HT-29 (cell line): ENCODE measurements around the gene STK11. TPM values are rescaled to one million over a fixed set of nuclear protein-coding genes. Genes with fewer than 3 reads are reported as not detected.
"Not testable (repeated sequence)": the region's sequence is repeated elsewhere in the genome, so short reads cannot be mapped to it uniquely, and the experiment has no call there.

ENCODE experiments used
- DNase-seq: peaks from one replicate; pipeline ENCODE4 v3.0.0-alpha.2; 2015; ENCODE audit warnings: low spot score
- total RNA-seq: library from RNA; depleted of rRNA; stranded (reverse); fragments of >200 nt; shearing (Covaris generic); gene quantifications from 2 replicates; pipeline ENCODE4 v1.2.3, GENCODE V29; 2014

The STK11 gene
- total RNA-seq, 1 experiment from 2014 or later = 101 TPM

DNA sequence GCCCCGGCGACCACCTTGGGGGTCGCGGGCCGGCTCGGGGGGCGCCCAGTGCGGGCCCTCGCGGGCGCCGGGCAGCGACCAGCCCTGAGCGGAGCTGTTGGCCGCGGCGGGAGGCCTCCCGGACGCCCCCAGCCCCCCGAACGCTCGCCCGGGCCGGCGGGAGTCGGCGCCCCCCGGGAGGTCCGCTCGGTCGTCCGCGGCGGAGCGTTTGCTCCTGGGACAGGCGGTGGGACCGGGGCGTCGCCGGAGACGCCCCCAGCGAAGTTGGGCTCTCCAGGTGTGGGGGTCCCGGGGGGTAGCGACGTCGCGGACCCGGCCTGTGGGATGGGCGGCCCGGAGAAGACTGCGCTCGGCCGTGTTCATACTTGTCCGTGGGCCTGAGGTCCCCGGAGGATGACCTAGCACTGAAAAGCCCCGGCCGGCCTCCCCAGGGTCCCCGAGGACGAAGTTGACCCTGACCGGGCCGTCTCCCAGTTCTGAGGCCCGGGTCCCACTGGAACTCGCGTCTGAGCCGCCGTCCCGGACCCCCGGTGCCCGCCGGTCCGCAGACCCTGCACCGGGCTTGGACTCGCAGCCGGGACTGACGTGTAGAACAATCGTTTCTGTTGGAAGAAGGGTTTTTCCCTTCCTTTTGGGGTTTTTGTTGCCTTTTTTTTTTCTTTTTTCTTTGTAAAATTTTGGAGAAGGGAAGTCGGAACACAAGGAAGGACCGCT is 729 bp downstream of the STK11 start:
- DNase-seq = no peak

DNA sequence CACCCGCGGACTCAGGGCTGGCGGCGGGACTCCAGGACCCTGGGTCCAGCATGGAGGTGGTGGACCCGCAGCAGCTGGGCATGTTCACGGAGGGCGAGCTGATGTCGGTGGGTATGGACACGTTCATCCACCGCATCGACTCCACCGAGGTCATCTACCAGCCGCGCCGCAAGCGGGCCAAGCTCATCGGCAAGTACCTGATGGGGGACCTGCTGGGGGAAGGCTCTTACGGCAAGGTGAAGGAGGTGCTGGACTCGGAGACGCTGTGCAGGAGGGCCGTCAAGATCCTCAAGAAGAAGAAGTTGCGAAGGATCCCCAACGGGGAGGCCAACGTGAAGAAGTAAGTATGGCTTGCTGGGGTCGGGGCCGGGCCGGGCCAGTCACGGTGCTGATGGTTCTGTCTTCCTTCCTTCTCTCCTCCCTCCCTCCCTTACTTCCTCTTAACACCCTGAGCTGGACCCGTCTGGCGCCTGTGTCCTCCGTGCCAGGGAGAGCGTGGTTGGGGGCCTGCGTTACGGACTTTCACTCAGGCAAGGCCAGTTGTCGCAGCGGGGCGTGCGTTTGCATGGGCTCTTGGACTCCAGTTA is 1.4 kb downstream of the STK11 start:
- DNase-seq = peak; percentile 47

DNA sequence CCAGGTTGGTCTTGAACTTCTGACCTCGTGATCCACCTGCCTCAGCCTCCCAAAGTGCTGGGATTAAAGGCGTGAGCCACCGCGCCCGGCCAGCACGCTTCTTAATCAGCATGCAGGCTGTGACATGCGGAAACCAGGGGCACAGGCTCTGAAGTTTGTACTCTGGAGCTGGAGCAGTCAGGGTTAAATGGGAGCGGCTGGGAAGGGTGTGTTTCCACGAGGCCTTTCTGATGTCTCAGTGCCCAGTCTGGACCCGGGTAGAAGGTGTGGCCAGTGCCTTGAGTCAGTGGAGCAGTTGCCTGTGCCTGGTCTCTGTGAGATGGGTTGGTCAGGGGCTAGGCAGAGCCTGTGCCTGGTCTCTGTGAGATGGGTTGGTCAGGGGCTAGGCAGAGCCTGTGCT is 3.3 kb downstream of the STK11 start:
- not testable (repeated sequence) for DNase-seq

GRCh38 chr19:1210227-1210538 is 4.6 kb downstream of the STK11 start:
- no peak for DNase-seq

- no peak for DNase-seq
Observed at GRCh38 chr19:1211494-1212234, 6.1 kb downstream of the STK11 start.

DNA sequence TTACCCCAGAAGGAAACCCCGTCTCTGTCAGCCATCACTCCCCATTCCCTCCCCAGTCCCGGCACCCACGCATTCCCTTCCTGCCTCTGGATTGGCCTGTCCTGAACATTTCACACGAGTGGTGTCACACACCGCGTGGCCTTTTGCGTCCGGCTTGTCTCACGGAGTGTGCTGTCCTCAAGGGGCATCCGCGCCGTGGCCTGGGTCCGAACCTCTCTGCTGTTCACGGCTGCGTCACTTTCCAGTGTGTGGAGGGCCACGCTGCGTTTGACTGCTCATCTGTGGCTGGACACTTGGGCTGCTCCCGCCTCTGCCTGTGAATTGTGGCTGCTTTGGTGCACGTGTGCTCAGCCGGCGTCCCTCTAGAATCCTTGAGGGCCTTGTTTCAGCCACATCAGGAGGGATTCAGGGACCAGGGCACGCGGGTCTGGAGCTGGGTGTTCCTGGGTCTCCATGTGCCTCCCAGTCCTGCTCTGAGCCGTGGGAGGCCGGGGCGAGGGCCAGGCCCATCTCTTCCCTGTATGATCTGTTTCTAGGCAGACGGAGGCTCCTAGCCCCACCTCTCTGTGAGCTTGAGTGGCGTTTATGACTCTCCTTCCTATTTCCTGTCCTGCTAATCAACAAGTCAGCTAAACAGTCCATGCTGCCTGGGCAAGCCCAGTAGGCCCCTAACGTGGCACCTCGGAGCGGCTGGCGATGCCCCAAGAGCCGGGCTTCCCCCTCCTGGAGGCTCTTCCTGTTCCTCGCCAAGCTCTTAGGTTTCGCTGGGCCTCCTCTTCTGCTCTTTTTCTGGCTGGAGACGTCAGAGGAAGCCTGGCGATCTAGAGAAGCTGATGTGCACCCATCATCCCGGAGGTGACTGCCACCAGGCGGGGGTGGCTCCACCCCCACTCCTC is 8.1 kb downstream of the STK11 start:
- no peak for DNase-seq

GRCh38 chr19:1214299-1214861 is 8.8 kb downstream of the STK11 start:
- DNase-seq = no peak

DNA sequence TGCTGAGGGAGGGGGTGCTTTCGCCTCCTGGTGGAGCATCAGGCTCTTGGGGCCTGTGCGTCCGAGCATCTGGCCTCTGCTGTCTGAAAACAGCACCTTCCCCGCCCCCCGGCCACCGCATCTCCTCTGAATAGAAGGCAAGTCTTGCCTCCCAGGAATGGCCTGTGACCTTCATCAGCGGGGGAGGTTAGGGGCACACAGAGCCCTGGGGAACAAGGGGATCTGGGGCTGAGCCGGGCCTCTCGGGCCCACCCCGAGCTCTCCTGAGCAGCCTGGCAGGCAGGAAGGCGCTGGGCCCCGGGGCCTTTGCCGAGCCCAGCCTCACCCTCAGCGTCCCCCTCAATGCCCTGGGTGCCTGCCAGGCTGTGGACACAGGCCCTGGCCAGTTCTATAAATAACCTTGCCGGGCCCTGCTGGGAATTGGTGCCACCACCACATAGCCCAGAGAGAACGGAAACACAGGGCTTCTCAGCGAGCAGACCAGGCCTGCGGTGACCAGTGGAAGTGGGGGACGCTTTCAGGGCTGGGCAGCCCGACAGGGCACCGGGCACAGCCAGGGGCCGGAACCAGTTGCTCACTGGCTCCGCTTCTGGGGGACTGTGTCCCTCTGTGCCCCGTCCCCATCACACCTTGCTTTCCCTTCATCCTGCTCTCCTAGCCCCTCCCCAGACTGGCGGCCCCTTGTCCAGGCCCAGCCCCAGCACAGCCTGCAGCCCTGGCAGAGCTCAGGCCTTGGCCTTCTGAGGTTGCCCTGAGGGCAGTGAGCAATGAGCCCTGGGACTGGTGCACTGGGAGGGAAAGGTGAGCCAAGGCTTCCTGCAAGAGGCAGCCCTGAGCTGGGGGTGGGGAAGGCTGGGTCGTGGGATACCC is 9.5 kb downstream of the STK11 start:
- no peak for DNase-seq

GRCh38 chr19:1216756-1217155 is 11.2 kb downstream of the STK11 start:
- DNase-seq = no peak

GRCh38 chr19:1217366-1217765 is 11.8 kb downstream of the STK11 start:
- DNase-seq = no peak

DNA sequence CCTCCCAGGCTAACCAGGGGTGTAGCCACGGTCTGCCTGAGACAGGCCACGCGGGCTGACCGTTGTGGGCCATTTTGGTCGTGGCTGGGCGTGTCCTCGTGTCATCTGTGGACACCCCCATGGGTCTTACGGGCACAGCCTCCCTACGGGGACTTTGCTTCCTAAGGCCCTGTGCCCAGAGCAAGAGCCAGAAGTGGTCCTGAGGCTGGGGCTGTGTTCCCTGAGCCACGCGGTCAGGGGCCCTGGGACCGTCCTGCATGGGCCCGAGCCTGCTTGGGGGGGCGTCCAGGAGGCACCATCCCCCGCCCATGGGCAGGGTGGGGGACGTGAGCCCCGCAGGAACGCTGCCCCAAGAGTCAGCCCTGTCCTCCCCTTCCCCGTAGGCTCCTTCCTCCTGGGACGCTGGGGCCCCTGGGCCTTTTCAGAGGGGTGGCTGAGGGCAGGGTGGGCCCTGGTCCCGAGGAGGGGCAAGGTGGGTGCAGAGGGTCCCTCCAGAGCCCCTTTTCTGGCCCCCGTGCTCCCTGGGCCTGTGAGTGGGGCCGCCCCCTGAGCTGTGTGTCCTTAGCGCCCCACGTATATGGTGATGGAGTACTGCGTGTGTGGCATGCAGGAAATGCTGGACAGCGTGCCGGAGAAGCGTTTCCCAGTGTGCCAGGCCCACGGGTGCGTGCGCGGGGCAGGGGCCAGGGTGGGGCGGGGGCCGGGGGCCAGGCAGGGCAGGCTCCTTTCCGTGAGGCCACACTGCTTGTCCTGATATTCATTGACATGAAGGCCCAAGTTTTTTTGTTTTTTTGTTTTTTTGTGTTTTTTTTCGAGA is 13.4 kb downstream of the STK11 start:
- no peak for DNase-seq

DNA sequence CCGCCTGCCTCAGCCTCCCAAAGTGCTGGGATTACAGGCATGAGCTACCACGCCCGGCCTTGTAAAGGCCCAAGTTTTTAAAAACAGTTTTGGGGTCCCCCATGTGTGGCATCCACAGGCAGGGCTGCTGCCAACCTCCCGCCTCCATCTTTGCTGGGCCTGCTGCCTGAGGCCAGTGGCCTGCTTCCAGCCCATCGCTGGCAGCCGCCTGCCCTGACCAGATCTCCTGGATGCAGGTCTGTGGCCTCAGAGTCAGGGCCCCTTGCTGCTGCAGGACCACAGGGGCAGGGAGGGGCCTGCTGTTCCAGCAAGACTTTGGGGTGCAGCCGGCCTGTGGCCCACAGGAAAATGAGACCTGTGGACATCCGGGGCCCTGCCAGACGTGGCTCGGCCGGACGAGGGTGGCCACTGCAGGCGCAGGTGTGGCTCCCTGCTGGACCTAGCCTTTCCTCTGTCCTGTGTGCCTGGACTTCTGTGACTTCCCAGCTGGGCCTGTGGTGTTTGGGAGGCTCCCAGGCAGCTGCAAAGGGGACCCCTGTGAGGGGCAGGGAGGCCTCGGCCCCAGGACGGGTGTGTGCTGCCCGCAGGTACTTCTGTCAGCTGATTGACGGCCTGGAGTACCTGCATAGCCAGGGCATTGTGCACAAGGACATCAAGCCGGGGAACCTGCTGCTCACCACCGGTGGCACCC is 14.4 kb downstream of the STK11 start:
- DNase-seq = no peak

GRCh38 chr19:1220477-1220930 is 14.9 kb downstream of the STK11 start:
- no peak for DNase-seq

GRCh38 chr19:1220976-1221903 is 15.7 kb downstream of the STK11 start:
- peak; percentile 64 for DNase-seq

- no peak for DNase-seq
Observed at GRCh38 chr19:1221904-1222255, 16.3 kb downstream of the STK11 start.

GRCh38 chr19:1222394-1222793 is 16.8 kb downstream of the STK11 start:
- DNase-seq = no peak

GRCh38 chr19:1223018-1223855 is 17.7 kb downstream of the STK11 start:
- peak; percentile 26 for DNase-seq
